WTC11 (cell line): ENCODE data around the gene SNX24. TPM values are rescaled to one million over a fixed set of nuclear protein-coding genes. Genes with fewer than 3 reads are reported as not detected.
A peak's percentile ranks its signal among the peaks of the same experiment; 100 is the strongest.

Experiments
- ATAC-seq: fragments of 200-7000 bp; cut with Tn5 transposase; 2 replicates; pipeline ENCODE4 v1.10.0; 2021; ENCODE audit warnings: mild to moderate bottlenecking, moderate library complexity
- CTCF ChIA-PET: fragments of 300-600 bp; sonication (Branson Sonifier 250); formaldehyde crosslinking; loops from one replicate; lab custom pipeline; 2021; ENCODE audit warnings: antibody characterized with exemption; lab: Charles Lee
- POLR2A ChIA-PET: fragments of 350-600 bp; sonication (Branson Sonifier 250); formaldehyde crosslinking; loops from one replicate; lab custom pipeline; 2021; ENCODE audit warnings: antibody characterized with exemption; lab: Charles Lee
- DNase-seq: peaks from one replicate; pipeline ENCODE4 v3.0.0; 2021; ENCODE audit warnings: low spot score
- H3K27ac Mint-ChIP-seq: 2 replicates; pipeline ENCODE4 v1.8.0; 2021; ENCODE audit warnings: mixed read lengths
- H3K27me3 Mint-ChIP-seq: 2 replicates; pipeline ENCODE4 v1.8.0; 2021; ENCODE audit warnings: low read depth, mild to moderate bottlenecking, moderate library complexity, mixed read lengths
- H3K36me3 Mint-ChIP-seq: 2 replicates; pipeline ENCODE4 v1.8.0; 2021; ENCODE audit warnings: mixed read lengths
- H3K4me1 Mint-ChIP-seq: 2 replicates; pipeline ENCODE4 v1.8.0; 2022; ENCODE audit warnings: mixed read lengths
- H3K4me3 Mint-ChIP-seq: 2 replicates; pipeline ENCODE4 v1.8.0; 2021; ENCODE audit warnings: mild to moderate bottlenecking, moderate library complexity, mixed read lengths
- H3K9me3 Mint-ChIP-seq: 2 replicates; pipeline ENCODE4 v1.8.0; 2021; ENCODE audit warnings: mixed read lengths
- CREM ChIP-seq: sonication (generic); formaldehyde crosslinking; IDR thresholded peaks from 2 replicates; pipeline ENCODE4 v1.8.1; 2022; ENCODE audit warnings: mild to moderate bottlenecking, missing genetic modification reagents, moderate library complexity
- ELF4 ChIP-seq: sonication (generic); formaldehyde crosslinking; IDR thresholded peaks from 2 replicates; pipeline ENCODE4 v1.8.1; 2022; ENCODE audit warnings: low read depth, mild to moderate bottlenecking, moderate library complexity, missing genetic modification reagents
- FOXK1 ChIP-seq: sonication (generic); formaldehyde crosslinking; IDR thresholded peaks from 2 replicates; pipeline ENCODE4 v1.8.0; 2022; ENCODE audit warnings: mild to moderate bottlenecking, moderate library complexity, missing genetic modification reagents
- FOXP1 ChIP-seq: sonication (generic); formaldehyde crosslinking; IDR thresholded peaks from 2 replicates; pipeline ENCODE4 v1.8.0; 2022; ENCODE audit warnings: missing genetic modification reagents, mild to moderate bottlenecking, moderate library complexity, borderline replicate concordance
- GRHL2 ChIP-seq: fragments of 250-450 bp; sonication (Bioruptor Pico); IDR thresholded peaks from 2 replicates; pipeline ENCODE4 v1.8.0; 2022; ENCODE audit warnings: mild to moderate bottlenecking, moderate library complexity; ENCODE audit not compliant: insufficient replicate concordance, severe bottlenecking
- KAT7 ChIP-seq: sonication (generic); formaldehyde crosslinking; IDR thresholded peaks from 2 replicates; pipeline ENCODE4 v1.8.1; 2023; ENCODE audit warnings: missing genetic modification reagents, mild to moderate bottlenecking, borderline replicate concordance
- MYBL2 ChIP-seq: sonication (generic); formaldehyde crosslinking; IDR thresholded peaks from 2 replicates; pipeline ENCODE4 v1.8.1; 2023; ENCODE audit warnings: mild to moderate bottlenecking, moderate library complexity, missing genetic modification reagents
- NR2C2 ChIP-seq: sonication (generic); formaldehyde crosslinking; IDR thresholded peaks from 2 replicates; pipeline ENCODE4 v1.8.0; 2022; ENCODE audit warnings: mild to moderate bottlenecking, missing genetic modification reagents
- PRRX2 ChIP-seq: fragments of 250-450 bp; sonication (Bioruptor Pico); IDR thresholded peaks from 2 replicates; pipeline ENCODE4 v1.8.0; 2021; ENCODE audit warnings: mild to moderate bottlenecking
- ZNF138 ChIP-seq: sonication (generic); formaldehyde crosslinking; conservative IDR thresholded peaks from 2 replicates; pipeline ENCODE4 v1.8.1; 2022; ENCODE audit warnings: mild to moderate bottlenecking, moderate library complexity, missing genetic modification reagents
- ZNF671 ChIP-seq: fragments of 250-450 bp; sonication (Bioruptor Pico); IDR thresholded peaks from 2 replicates; pipeline ENCODE4 v1.8.0; 2021; ENCODE audit warnings: mild to moderate bottlenecking
- total RNA-seq: library from RNA; stranded (reverse); gene quantifications from 3 replicates; pipeline ENCODE4 v1.2.3, GENCODE V29; 2021
- TF ChIP-seq, protein P1 (sequence below): sonication (generic); formaldehyde crosslinking; IDR thresholded peaks from 2 replicates; pipeline ENCODE4 v1.8.0; 2023; ENCODE audit warnings: mild to moderate bottlenecking, missing genetic modification reagents
- TF ChIP-seq, protein P2 (sequence below): fragments of 250-450 bp; sonication (Bioruptor Pico); conservative IDR thresholded peaks from 2 replicates; pipeline ENCODE4 v1.9.0; 2021; ENCODE audit warnings: mild to moderate bottlenecking
- TF ChIP-seq, protein P3 (sequence below): fragments of 250-450 bp; sonication (Bioruptor Pico); IDR thresholded peaks from 2 replicates; pipeline ENCODE4 v1.9.0; 2021; ENCODE audit warnings: mild to moderate bottlenecking, borderline replicate concordance
- TF ChIP-seq, protein P4 (sequence below): fragments of 200-600 bp; IDR thresholded peaks from 2 replicates; pipeline ENCODE4 v1.8.0; 2022; ENCODE audit warnings: antibody characterized with exemption
- TF ChIP-seq, protein P5 (sequence below): sonication (generic); formaldehyde crosslinking; IDR thresholded peaks from 2 replicates; pipeline ENCODE4 v1.8.0; 2022; ENCODE audit warnings: mild to moderate bottlenecking, missing genetic modification reagents
- TF ChIP-seq, protein P6 (sequence below): sonication (generic); formaldehyde crosslinking; IDR thresholded peaks from 2 replicates; pipeline ENCODE4 v1.8.1; 2022; ENCODE audit warnings: missing genetic modification reagents, borderline replicate concordance

Gene SNX24
- total RNA-seq, 1 experiment from 2014 or later, result 15.5 TPM

DNA sequence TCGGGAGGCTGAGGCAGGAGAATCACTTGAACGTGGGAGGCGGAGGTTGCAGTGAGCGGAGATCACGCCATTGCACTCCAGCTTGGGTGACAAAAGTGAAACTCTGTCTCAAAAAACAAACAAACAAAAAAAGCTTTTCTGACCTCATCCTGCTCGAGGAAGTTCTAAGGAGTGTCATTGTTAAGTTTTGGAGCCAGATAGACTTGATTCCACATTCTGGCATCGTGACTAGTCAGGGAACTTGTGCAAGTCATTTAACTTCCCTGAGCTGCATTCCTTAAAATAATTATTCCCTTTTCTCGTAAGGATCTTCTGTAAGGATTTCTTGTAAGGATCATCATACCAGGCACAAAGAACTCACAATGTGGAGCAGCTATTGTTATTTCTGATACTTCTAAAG lies 26.2 kb downstream of the SNX24 start:
- DNase-seq (no peak), ATAC-seq (no peak)
- ChIA-PET POLR2A (no interaction called here), CTCF (no interaction called here)
- H3K27me3 Mint-ChIP-seq, result no peaks in the 10 kb centered on the region
- peaks cover 22% of the 10 kb centered on the region for H3K4me1 Mint-ChIP-seq
- TF ChIP-seq FOXP1 (CRISPR knock-in tag), result no peak
- no peak for TF ChIP-seq KAT7 (CRISPR knock-in tag)
- no peak for TF ChIP-seq GRHL2 (CRISPR knock-in tag)
- no peak for TF ChIP-seq ELF4 (CRISPR knock-in tag)
- TF ChIP-seq ZNF671, result no peak
- TF ChIP-seq, protein P1, sequence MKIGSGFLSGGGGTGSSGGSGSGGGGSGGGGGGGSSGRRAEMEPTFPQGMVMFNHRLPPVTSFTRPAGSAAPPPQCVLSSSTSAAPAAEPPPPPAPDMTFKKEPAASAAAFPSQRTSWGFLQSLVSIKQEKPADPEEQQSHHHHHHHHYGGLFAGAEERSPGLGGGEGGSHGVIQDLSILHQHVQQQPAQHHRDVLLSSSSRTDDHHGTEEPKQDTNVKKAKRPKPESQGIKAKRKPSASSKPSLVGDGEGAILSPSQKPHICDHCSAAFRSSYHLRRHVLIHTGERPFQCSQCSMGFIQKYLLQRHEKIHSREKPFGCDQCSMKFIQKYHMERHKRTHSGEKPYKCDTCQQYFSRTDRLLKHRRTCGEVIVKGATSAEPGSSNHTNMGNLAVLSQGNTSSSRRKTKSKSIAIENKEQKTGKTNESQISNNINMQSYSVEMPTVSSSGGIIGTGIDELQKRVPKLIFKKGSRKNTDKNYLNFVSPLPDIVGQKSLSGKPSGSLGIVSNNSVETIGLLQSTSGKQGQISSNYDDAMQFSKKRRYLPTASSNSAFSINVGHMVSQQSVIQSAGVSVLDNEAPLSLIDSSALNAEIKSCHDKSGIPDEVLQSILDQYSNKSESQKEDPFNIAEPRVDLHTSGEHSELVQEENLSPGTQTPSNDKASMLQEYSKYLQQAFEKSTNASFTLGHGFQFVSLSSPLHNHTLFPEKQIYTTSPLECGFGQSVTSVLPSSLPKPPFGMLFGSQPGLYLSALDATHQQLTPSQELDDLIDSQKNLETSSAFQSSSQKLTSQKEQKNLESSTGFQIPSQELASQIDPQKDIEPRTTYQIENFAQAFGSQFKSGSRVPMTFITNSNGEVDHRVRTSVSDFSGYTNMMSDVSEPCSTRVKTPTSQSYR (CRISPR knock-in tag), result no peak
- no peaks in the 10 kb centered on the region for H3K9me3 Mint-ChIP-seq
- no peaks in the 10 kb centered on the region for H3K36me3 Mint-ChIP-seq
- H3K4me3 Mint-ChIP-seq, result no peak overlapping the region
- 0 out of 2 replicates have a peak overlapping the region, but pooled peaks have one; percentile 31 for H3K27ac Mint-ChIP-seq

DNA sequence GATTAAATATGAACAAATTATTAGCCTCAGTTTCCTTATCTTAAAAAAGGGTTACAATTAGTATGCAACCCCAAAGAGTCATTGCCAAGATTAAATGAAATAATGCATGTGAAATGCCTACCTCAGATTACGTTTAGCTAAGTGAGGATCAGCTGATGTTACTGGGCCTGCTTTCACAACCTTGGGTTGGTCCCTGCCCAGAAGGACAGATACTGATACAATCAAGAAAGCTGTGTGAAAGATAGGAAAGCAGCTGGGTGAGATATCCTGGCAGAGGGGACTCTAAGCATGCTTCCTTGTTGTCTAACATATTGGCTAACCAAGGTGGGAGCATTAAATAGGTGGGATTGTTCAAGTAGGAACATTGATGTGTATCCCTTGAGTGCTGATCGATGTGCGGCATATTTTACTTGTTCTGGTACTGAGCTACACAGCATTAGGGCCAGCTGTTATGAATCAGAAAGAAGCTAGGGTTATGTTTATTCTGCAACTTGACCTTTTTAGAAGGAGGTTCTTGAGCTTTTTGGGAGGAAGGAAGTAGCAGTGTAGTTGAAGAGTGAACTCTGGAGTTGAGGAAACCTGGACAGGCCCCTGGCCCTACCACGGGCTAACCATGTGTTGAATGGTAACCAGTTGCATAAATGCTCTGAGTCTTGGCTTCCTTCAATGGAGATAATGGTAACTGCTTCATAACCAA lies 28.9 kb downstream of the SNX24 start:
- H3K4me3 Mint-ChIP-seq, result no peak overlapping the region
- H3K9me3 Mint-ChIP-seq, result no peaks in the 10 kb centered on the region; the same call in 1 of the 2 replicates
- POLR2A ChIA-PET, result interaction anchor here (0.7 kb wide), 1 partner anchor 239 kb away, joined by 4 read pairs; no protein-coding TSS in a partner anchor
- H3K27me3 Mint-ChIP-seq, result no peaks in the 10 kb centered on the region
- ATAC-seq (no peak), DNase-seq (no peak)
- CTCF ChIA-PET, result no interaction called here
- peaks cover 16% of the 10 kb centered on the region for H3K4me1 Mint-ChIP-seq
- H3K27ac Mint-ChIP-seq, result no peak overlapping the region
- no peaks in the 10 kb centered on the region for H3K36me3 Mint-ChIP-seq
- TF ChIP-seq, protein P2, sequence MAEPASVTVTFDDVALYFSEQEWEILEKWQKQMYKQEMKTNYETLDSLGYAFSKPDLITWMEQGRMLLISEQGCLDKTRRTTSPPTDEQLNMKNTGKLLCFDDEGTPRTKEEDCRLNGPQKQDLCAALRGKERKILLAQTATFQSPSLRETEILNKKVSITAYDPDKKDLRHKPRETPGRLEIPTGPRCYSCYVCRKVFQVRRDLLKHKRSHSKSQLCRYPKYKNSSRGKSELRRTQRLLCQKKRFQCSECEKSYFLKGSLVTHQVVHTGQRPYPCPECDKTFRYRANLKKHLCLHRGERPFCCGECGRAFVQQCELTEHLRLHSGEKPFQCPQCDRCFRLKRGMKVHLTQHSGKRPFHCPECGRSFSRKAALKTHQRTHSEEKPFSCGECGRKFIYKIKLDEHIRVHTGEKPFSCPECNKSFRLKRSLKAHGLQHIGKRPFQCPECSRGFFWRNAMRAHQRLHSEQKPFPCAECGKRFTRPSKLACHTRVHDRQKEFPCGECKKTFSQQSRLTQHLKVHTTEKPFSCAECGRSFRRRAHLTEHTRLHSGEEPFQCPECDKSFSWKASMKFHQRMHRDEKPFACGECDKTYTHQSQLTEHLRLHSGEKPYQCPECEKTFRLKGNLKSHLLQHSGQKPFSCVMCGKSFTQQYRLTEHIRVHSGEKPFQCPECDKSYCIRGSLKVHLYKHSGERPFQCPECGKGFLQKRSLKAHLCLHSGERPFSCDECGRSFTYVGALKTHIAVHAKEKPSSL (CRISPR knock-in tag), result no peak
- TF ChIP-seq, protein P3, sequence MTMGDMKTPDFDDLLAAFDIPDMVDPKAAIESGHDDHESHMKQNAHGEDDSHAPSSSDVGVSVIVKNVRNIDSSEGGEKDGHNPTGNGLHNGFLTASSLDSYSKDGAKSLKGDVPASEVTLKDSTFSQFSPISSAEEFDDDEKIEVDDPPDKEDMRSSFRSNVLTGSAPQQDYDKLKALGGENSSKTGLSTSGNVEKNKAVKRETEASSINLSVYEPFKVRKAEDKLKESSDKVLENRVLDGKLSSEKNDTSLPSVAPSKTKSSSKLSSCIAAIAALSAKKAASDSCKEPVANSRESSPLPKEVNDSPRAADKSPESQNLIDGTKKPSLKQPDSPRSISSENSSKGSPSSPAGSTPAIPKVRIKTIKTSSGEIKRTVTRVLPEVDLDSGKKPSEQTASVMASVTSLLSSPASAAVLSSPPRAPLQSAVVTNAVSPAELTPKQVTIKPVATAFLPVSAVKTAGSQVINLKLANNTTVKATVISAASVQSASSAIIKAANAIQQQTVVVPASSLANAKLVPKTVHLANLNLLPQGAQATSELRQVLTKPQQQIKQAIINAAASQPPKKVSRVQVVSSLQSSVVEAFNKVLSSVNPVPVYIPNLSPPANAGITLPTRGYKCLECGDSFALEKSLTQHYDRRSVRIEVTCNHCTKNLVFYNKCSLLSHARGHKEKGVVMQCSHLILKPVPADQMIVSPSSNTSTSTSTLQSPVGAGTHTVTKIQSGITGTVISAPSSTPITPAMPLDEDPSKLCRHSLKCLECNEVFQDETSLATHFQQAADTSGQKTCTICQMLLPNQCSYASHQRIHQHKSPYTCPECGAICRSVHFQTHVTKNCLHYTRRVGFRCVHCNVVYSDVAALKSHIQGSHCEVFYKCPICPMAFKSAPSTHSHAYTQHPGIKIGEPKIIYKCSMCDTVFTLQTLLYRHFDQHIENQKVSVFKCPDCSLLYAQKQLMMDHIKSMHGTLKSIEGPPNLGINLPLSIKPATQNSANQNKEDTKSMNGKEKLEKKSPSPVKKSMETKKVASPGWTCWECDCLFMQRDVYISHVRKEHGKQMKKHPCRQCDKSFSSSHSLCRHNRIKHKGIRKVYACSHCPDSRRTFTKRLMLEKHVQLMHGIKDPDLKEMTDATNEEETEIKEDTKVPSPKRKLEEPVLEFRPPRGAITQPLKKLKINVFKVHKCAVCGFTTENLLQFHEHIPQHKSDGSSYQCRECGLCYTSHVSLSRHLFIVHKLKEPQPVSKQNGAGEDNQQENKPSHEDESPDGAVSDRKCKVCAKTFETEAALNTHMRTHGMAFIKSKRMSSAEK (CRISPR knock-in tag), result no peak
- TF ChIP-seq, protein P4, sequence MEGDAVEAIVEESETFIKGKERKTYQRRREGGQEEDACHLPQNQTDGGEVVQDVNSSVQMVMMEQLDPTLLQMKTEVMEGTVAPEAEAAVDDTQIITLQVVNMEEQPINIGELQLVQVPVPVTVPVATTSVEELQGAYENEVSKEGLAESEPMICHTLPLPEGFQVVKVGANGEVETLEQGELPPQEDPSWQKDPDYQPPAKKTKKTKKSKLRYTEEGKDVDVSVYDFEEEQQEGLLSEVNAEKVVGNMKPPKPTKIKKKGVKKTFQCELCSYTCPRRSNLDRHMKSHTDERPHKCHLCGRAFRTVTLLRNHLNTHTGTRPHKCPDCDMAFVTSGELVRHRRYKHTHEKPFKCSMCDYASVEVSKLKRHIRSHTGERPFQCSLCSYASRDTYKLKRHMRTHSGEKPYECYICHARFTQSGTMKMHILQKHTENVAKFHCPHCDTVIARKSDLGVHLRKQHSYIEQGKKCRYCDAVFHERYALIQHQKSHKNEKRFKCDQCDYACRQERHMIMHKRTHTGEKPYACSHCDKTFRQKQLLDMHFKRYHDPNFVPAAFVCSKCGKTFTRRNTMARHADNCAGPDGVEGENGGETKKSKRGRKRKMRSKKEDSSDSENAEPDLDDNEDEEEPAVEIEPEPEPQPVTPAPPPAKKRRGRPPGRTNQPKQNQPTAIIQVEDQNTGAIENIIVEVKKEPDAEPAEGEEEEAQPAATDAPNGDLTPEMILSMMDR, result no peak
- no peak for TF ChIP-seq NR2C2 (CRISPR knock-in tag)
- no peak for TF ChIP-seq ZNF138 (CRISPR knock-in tag)
- TF ChIP-seq PRRX2, result no peak
- TF ChIP-seq CREM (CRISPR knock-in tag), result no peak
- no peak for TF ChIP-seq MYBL2
- TF ChIP-seq, protein P5, sequence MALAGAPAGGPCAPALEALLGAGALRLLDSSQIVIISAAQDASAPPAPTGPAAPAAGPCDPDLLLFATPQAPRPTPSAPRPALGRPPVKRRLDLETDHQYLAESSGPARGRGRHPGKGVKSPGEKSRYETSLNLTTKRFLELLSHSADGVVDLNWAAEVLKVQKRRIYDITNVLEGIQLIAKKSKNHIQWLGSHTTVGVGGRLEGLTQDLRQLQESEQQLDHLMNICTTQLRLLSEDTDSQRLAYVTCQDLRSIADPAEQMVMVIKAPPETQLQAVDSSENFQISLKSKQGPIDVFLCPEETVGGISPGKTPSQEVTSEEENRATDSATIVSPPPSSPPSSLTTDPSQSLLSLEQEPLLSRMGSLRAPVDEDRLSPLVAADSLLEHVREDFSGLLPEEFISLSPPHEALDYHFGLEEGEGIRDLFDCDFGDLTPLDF (CRISPR knock-in tag), result no peak
- TF ChIP-seq, protein P6, sequence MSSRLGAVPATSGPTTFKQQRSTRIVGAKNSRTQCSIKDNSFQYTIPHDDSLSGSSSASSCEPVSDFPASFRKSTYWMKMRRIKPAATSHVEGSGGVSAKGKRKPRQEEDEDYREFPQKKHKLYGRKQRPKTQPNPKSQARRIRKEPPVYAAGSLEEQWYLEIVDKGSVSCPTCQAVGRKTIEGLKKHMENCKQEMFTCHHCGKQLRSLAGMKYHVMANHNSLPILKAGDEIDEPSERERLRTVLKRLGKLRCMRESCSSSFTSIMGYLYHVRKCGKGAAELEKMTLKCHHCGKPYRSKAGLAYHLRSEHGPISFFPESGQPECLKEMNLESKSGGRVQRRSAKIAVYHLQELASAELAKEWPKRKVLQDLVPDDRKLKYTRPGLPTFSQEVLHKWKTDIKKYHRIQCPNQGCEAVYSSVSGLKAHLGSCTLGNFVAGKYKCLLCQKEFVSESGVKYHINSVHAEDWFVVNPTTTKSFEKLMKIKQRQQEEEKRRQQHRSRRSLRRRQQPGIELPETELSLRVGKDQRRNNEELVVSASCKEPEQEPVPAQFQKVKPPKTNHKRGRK (CRISPR knock-in tag), result no peak
- no peak for TF ChIP-seq FOXK1 (CRISPR knock-in tag)
